ENCODE measurements around the gene MORF4L2. TPM values are rescaled to one million over a fixed set of nuclear protein-coding genes. Genes with fewer than 3 reads are reported as not detected.

Gene MORF4L2
- total and polyA plus RNA-seq, 2 of the 8 experiments (the other 6 are each of a cell fraction or from before 2014, with no cell fraction given), result 235 to 373 TPM

DNA sequence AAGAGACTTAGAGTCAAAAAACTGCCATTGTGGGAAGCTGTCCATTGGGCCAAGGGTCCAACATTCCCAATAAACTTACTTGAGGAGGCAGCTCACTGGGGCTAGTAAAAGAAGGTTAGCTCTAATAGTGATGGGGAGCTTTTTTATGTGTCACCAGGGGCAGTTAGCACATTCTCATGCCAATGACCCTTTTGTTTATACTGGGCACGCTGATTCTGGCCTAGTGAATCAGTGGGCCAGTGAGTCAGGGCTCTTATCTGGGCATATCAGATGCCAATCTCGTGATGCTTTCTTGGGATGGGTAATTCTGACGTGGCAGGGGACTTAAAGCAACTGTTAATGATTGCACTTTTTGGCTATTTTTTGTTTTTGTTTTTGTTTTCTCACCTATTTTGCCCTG, 29.9 kb downstream of the MORF4L2 start (continued):
- TF ChIP-seq, protein P1, sequence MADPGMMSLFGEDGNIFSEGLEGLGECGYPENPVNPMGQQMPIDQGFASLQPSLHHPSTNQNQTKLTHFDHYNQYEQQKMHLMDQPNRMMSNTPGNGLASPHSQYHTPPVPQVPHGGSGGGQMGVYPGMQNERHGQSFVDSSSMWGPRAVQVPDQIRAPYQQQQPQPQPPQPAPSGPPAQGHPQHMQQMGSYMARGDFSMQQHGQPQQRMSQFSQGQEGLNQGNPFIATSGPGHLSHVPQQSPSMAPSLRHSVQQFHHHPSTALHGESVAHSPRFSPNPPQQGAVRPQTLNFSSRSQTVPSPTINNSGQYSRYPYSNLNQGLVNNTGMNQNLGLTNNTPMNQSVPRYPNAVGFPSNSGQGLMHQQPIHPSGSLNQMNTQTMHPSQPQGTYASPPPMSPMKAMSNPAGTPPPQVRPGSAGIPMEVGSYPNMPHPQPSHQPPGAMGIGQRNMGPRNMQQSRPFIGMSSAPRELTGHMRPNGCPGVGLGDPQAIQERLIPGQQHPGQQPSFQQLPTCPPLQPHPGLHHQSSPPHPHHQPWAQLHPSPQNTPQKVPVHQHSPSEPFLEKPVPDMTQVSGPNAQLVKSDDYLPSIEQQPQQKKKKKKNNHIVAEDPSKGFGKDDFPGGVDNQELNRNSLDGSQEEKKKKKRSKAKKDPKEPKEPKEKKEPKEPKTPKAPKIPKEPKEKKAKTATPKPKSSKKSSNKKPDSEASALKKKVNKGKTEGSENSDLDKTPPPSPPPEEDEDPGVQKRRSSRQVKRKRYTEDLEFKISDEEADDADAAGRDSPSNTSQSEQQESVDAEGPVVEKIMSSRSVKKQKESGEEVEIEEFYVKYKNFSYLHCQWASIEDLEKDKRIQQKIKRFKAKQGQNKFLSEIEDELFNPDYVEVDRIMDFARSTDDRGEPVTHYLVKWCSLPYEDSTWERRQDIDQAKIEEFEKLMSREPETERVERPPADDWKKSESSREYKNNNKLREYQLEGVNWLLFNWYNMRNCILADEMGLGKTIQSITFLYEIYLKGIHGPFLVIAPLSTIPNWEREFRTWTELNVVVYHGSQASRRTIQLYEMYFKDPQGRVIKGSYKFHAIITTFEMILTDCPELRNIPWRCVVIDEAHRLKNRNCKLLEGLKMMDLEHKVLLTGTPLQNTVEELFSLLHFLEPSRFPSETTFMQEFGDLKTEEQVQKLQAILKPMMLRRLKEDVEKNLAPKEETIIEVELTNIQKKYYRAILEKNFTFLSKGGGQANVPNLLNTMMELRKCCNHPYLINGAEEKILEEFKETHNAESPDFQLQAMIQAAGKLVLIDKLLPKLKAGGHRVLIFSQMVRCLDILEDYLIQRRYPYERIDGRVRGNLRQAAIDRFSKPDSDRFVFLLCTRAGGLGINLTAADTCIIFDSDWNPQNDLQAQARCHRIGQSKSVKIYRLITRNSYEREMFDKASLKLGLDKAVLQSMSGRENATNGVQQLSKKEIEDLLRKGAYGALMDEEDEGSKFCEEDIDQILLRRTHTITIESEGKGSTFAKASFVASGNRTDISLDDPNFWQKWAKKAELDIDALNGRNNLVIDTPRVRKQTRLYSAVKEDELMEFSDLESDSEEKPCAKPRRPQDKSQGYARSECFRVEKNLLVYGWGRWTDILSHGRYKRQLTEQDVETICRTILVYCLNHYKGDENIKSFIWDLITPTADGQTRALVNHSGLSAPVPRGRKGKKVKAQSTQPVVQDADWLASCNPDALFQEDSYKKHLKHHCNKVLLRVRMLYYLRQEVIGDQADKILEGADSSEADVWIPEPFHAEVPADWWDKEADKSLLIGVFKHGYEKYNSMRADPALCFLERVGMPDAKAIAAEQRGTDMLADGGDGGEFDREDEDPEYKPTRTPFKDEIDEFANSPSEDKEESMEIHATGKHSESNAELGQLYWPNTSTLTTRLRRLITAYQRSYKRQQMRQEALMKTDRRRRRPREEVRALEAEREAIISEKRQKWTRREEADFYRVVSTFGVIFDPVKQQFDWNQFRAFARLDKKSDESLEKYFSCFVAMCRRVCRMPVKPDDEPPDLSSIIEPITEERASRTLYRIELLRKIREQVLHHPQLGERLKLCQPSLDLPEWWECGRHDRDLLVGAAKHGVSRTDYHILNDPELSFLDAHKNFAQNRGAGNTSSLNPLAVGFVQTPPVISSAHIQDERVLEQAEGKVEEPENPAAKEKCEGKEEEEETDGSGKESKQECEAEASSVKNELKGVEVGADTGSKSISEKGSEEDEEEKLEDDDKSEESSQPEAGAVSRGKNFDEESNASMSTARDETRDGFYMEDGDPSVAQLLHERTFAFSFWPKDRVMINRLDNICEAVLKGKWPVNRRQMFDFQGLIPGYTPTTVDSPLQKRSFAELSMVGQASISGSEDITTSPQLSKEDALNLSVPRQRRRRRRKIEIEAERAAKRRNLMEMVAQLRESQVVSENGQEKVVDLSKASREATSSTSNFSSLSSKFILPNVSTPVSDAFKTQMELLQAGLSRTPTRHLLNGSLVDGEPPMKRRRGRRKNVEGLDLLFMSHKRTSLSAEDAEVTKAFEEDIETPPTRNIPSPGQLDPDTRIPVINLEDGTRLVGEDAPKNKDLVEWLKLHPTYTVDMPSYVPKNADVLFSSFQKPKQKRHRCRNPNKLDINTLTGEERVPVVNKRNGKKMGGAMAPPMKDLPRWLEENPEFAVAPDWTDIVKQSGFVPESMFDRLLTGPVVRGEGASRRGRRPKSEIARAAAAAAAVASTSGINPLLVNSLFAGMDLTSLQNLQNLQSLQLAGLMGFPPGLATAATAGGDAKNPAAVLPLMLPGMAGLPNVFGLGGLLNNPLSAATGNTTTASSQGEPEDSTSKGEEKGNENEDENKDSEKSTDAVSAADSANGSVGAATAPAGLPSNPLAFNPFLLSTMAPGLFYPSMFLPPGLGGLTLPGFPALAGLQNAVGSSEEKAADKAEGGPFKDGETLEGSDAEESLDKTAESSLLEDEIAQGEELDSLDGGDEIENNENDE (IDR thresholded peaks at IDR 0.05; ENCODE audit: insufficient replicate concordance, low read length), result no peak
- no peak for TF ChIP-seq TAF1 (IDR thresholded peaks at IDR 0.05; ENCODE audit: low read depth, low read length)
- TF ChIP-seq EGR1 (IDR thresholded peaks at IDR 0.05; ENCODE audit: borderline replicate concordance, low read depth, low read length), result no peak
- TF ChIP-seq BACH1 (IDR thresholded peaks at IDR 0.05; ENCODE audit: low read length), result no peak
- TF ChIP-seq EP300 (IDR thresholded peaks at IDR 0.05; ENCODE audit: borderline replicate concordance in 1 of 2, low read depth in 2 of 2, low read length in 2 of 2), result no peak
- no peak for TF ChIP-seq CTBP2 (IDR thresholded peaks at IDR 0.05; ENCODE audit: borderline replicate concordance, insufficient read depth, insufficient read length, low read length)
- TF ChIP-seq, protein P2, sequence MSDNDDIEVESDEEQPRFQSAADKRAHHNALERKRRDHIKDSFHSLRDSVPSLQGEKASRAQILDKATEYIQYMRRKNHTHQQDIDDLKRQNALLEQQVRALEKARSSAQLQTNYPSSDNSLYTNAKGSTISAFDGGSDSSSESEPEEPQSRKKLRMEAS (IDR thresholded peaks at IDR 0.05), result no peak
- TF ChIP-seq SRF (IDR thresholded peaks at IDR 0.05; ENCODE audit: low read depth, low read length), result no peak
- TF ChIP-seq SIN3A (conservative IDR thresholded peaks at IDR 0.05 in 1 of 2, IDR thresholded peaks at IDR 0.05 in 1 of 2; ENCODE audit: low read depth in 1 of 2, low read length in 2 of 2), result no peak
- no peak for TF ChIP-seq TEAD4 (IDR thresholded peaks at IDR 0.05; ENCODE audit: low read depth, low read length)
- no peak for TF ChIP-seq SP1 (IDR thresholded peaks at IDR 0.05; ENCODE audit: low read depth, low read length)
- no peak for TF ChIP-seq RBBP5 (IDR thresholded peaks at IDR 0.05; ENCODE audit: borderline replicate concordance, low read depth, low read length)
